Mucosa of rectum (tissue), 2 donors: ENCODE data around the gene PLEKHO2.

ENCODE experiments used
- H3K27ac ChIP-seq, 2 donors: one replicate each; pipeline ENCODE4 v1.7.0; 2013; ENCODE audit warnings: inconsistent platforms in 2 of 2, low read depth in 2 of 2, low read length in 2 of 2
- H3K27me3 ChIP-seq, 2 donors: one replicate each; pipeline ENCODE4 v1.7.0; 2013; ENCODE audit warnings: low read length in 2 of 2; ENCODE audit not compliant: control insufficient read depth in 2 of 2, insufficient read depth in 2 of 2
- H3K36me3 ChIP-seq, 2 donors: one replicate each; pipeline ENCODE4 v1.7.0; 2013; ENCODE audit warnings: low read length in 2 of 2; ENCODE audit not compliant: control insufficient read depth in 2 of 2, insufficient read depth in 2 of 2
- H3K4me1 ChIP-seq, 2 donors: one replicate each; pipeline ENCODE4 v1.7.0; 2013; ENCODE audit warnings: low read length in 2 of 2, mild to moderate bottlenecking in 1 of 2; ENCODE audit not compliant: control insufficient read depth in 2 of 2, insufficient read depth in 2 of 2
- H3K4me3 ChIP-seq, 2 donors: one replicate each; pipeline ENCODE4 v1.7.0; 2013; ENCODE audit warnings: low read length in 2 of 2
- H3K9ac ChIP-seq, 2 donors: one replicate each; pipeline ENCODE4 v1.7.0; 2013; ENCODE audit warnings: low read length in 2 of 2, low read depth in 1 of 2, mild to moderate bottlenecking in 1 of 2
- H3K9me3 ChIP-seq, 2 donors: one replicate each; pipeline ENCODE4 v1.7.0; 2013; ENCODE audit warnings: low read length in 2 of 2; ENCODE audit not compliant: control insufficient read depth in 2 of 2
- donor health status: healthy.
- donor health status: Normal muscosa, but diverticular disease.

PLEKHO2 gene

GRCh38 chr15:64911311-64912186 lies 69.8 kb downstream of the PLEKHO2 start, which contains the start of gene ANKDD1A:
TSS of gene ANKDD1A (plus strand) at chr15:64911902. CDS start at chr15:64911931, 29 bp downstream.
- peak within 1 kb of the TSS in 1 of 2 donors; percentile 47 for H3K9ac ChIP-seq
- H3K4me3 ChIP-seq = peak within 1 kb of the TSS; percentile 56 to 67
- H3K36me3 ChIP-seq = no peaks in the 10 kb centered on the region
- H3K4me1 ChIP-seq = peaks cover 0 to 4% of the 10 kb centered on the region in 2 donors
- H3K27ac ChIP-seq = no peak within 1 kb of the TSS
- H3K9me3 ChIP-seq = no peaks in the 10 kb centered on the region
- H3K27me3 ChIP-seq = peaks cover 0 to 3% of the 10 kb centered on the region in 2 donors

- Histone ChIP-seq H3K4me3 (peak overlapping the region; percentile 56 to 67), H3K36me3 (no peaks in the 10 kb centered on the region), H3K27me3 (peaks cover 0 to 3% of the 10 kb centered on the region in 2 donors), H3K27ac (no peak overlapping the region), H3K4me1 (peaks cover 0 to 4% of the 10 kb centered on the region in 2 donors), H3K9me3 (no peaks in the 10 kb centered on the region), H3K9ac (no peak overlapping the region)
Observed at GRCh38 chr15:64912379-64913325, 70.9 kb downstream of the PLEKHO2 start.

GRCh38 chr15:64915518-64916227 lies 74.0 kb downstream of the PLEKHO2 start:
- Histone ChIP-seq H3K4me3 (no peak overlapping the region), H3K9ac (no peak overlapping the region), H3K36me3 (no peaks in the 10 kb centered on the region), H3K9me3 (no peaks in the 10 kb centered on the region), H3K27me3 (peaks cover 0 to 3% of the 10 kb centered on the region in 2 donors), H3K4me1 (peaks cover 0 to 4% of the 10 kb centered on the region in 2 donors), H3K27ac (no peak overlapping the region)

- H3K36me3 ChIP-seq = no peaks in the 10 kb centered on the region
- H3K4me3 ChIP-seq = no peak overlapping the region
- H3K4me1 ChIP-seq = peaks cover 0 to 4% of the 10 kb centered on the region in 2 donors
- H3K9ac ChIP-seq = no peak overlapping the region
- H3K9me3 ChIP-seq = no peaks in the 10 kb centered on the region
- no peak overlapping the region for H3K27ac ChIP-seq
- H3K27me3 ChIP-seq = peaks cover 0 to 3% of the 10 kb centered on the region in 2 donors
Observed at GRCh38 chr15:64916365-64916764, 74.7 kb downstream of the PLEKHO2 start.

- no peaks in the 10 kb centered on the region for H3K36me3 ChIP-seq
- peaks cover 0 to 3% of the 10 kb centered on the region in 2 donors for H3K27me3 ChIP-seq
- H3K4me1 ChIP-seq = no peaks in the 10 kb centered on the region
- H3K27ac ChIP-seq = no peak overlapping the region
- no peaks in the 10 kb centered on the region for H3K9me3 ChIP-seq
- no peak overlapping the region for H3K9ac ChIP-seq
- H3K4me3 ChIP-seq = no peak overlapping the region
Observed at GRCh38 chr15:64917211-64917610, 75.5 kb downstream of the PLEKHO2 start.
